ENCODE results near the gene HIGD1C.
"Not testable (repeated sequence)": the region's sequence is repeated elsewhere in the genome, so short reads cannot be mapped to it uniquely, and the experiment has no call there.

The HIGD1C gene

GRCh38 chr12:50933459-50934124 is 18.8 kb upstream of the HIGD1C start:
- no peak for DNase-seq (ENCODE audit: low read depth in 3 of 3)

GRCh38 chr12:50934371-50934851 is 17.9 kb upstream of the HIGD1C start:
- DNase-seq (ENCODE audit: low read depth in 3 of 3) = no peak

- DNase-seq (ENCODE audit: low read depth in 3 of 3) = no peak
These were observed 17.1 kb upstream of the HIGD1C start for GRCh38 chr12:50934981-50935807.

- no peak for DNase-seq (ENCODE audit: low read depth in 3 of 3)
These were observed 15.4 kb upstream of the HIGD1C start for GRCh38 chr12:50936821-50937530.

- no peak for DNase-seq (ENCODE audit: low read depth in 3 of 3)
These were observed 14.7 kb upstream of the HIGD1C start for GRCh38 chr12:50937653-50938052.

GRCh38 chr12:50947933-50948626 is 4.3 kb upstream of the HIGD1C start:
- DNase-seq (ENCODE audit: low read depth in 3 of 3) = no peak

- no peak for DNase-seq (ENCODE audit: low read depth in 3 of 3)
These were observed 3.5 kb upstream of the HIGD1C start for GRCh38 chr12:50948798-50949197.

- no peak for DNase-seq (ENCODE audit: low read depth in 3 of 3)
These were observed 2.5 kb upstream of the HIGD1C start for GRCh38 chr12:50949801-50950302.

- DNase-seq (ENCODE audit: low read depth in 3 of 3) = no peak
These were observed 1.2 kb upstream of the HIGD1C start for GRCh38 chr12:50951112-50951511.

- no peak for DNase-seq (ENCODE audit: low read depth in 3 of 3)
These were observed 703 bp downstream of the HIGD1C start for GRCh38 chr12:50953047-50953446.

GRCh38 chr12:50954789-50955188 is 2.4 kb downstream of the HIGD1C start:
- not testable (repeated sequence) for DNase-seq (ENCODE audit: low read depth in 3 of 3)

- no peak for DNase-seq (ENCODE audit: low read depth in 3 of 3)
These were observed 2.9 kb downstream of the HIGD1C start for GRCh38 chr12:50955288-50955687.

GRCh38 chr12:50955697-50956096 is 3.4 kb downstream of the HIGD1C start:
- no peak for DNase-seq (ENCODE audit: low read depth in 3 of 3)

- no peak for DNase-seq (ENCODE audit: low read depth in 3 of 3)
These were observed 7.8 kb downstream of the HIGD1C start for GRCh38 chr12:50960130-50960529.

- DNase-seq (ENCODE audit: low read depth in 3 of 3) = no peak
These were observed 9.4 kb downstream of the HIGD1C start for GRCh38 chr12:50961708-50962107.

- DNase-seq (ENCODE audit: low read depth in 3 of 3) = no peak
These were observed 12.1 kb downstream of the HIGD1C start for GRCh38 chr12:50964432-50964831.

- DNase-seq (ENCODE audit: low read depth in 3 of 3) = no peak
These were observed 19.6 kb downstream of the HIGD1C start for GRCh38 chr12:50971946-50972345.

- no peak for DNase-seq (ENCODE audit: low read depth in 3 of 3)
These were observed 27.2 kb downstream of the HIGD1C start for GRCh38 chr12:50979369-50980052.

- no peak for DNase-seq (ENCODE audit: low read depth in 3 of 3)
These were observed 28.2 kb downstream of the HIGD1C start for GRCh38 chr12:50980545-50980944.

- no peak for DNase-seq (ENCODE audit: low read depth in 3 of 3)
These were observed 29.2 kb downstream of the HIGD1C start for GRCh38 chr12:50981319-50982239.

Data from stimulated activated CD4-positive, alpha-beta T cell treated with anti-CD3 and anti-CD28 coated beads, TNF-alpha, amount 100 ng/mL, for 4 hours (primary cell).